CD4-positive, alpha-beta T cell (primary cell): Measurements from ENCODE around the gene KCNH4. TPM values are rescaled to one million over a fixed set of nuclear protein-coding genes. Genes with fewer than 3 reads are reported as not detected.
A peak's percentile ranks its signal among the peaks of the same experiment; 100 is the strongest.

Experiments
- ATAC-seq: fragments of 200-7000 bp; cut with Tn5 transposase; one replicate; pipeline ENCODE4 v1.10.0; 2022; ENCODE audit warnings: mild to moderate bottlenecking; ENCODE audit not compliant: poor library complexity
- CTCF ChIA-PET: fragments of 350-600 bp; sonication (Branson Sonifier 250); formaldehyde crosslinking; loops from one replicate; lab custom pipeline; 2021; ENCODE audit warnings: antibody characterized with exemption, inconsistent platforms; lab: Charles Lee
- POLR2A ChIA-PET: fragments of 350-600 bp; sonication (Branson Sonifier 250); formaldehyde crosslinking; loops from one replicate; lab custom pipeline; 2021; ENCODE audit warnings: antibody characterized with exemption, inconsistent platforms; lab: Charles Lee
- DNase-seq, 14 experiments: peaks; one replicate each; pipeline ENCODE4 v3.0.0-alpha.2; 2013 to 2020; ENCODE audit warnings: mixed read lengths in 2 of 14
- H3K27ac ChIP-seq, 2 donors: one replicate each; pipeline versions ENCODE4 v1.5.1 to v1.7.0; 2013; ENCODE audit warnings: low read length in 2 of 2, low read depth in 1 of 2, mild to moderate bottlenecking in 1 of 2
- H3K27me3 ChIP-seq, 2 experiments: 1 replicate in 1 of 2; 2 replicates in 1 of 2; pipeline versions ENCODE4 v1.6.1 to v1.7.0; 2013; ENCODE audit warnings: low read length in 2 of 2, control low read depth in 1 of 2, mild to moderate bottlenecking in 1 of 2, moderate library complexity in 1 of 2; ENCODE audit not compliant: insufficient read depth in 2 of 2, control insufficient read depth in 1 of 2
- H3K36me3 ChIP-seq: one replicate; pipeline ENCODE4 v1.6.1; 2013; ENCODE audit warnings: low read length, control low read depth; ENCODE audit not compliant: insufficient read depth
- H3K4me1 ChIP-seq: one replicate; pipeline ENCODE4 v1.6.1; 2013; ENCODE audit warnings: low read length, control low read depth; ENCODE audit not compliant: insufficient read depth
- H3K4me3 ChIP-seq: one replicate; pipeline ENCODE4 v1.5.1; 2013; ENCODE audit warnings: mild to moderate bottlenecking, low read length, moderate library complexity
- H3K9me3 ChIP-seq, 2 experiments: 1 replicate in 1 of 2; 2 replicates in 1 of 2; pipeline versions ENCODE4 v1.6.1 to v1.7.0; 2013; ENCODE audit warnings: low read length in 2 of 2, mild to moderate bottlenecking in 2 of 2, control low read depth in 1 of 2, moderate library complexity in 1 of 2; ENCODE audit not compliant: control insufficient read depth in 1 of 2, insufficient read depth in 1 of 2
- H3K27ac Mint-ChIP-seq: one replicate; pipeline ENCODE4 v1.8.0; 2020; ENCODE audit warnings: mixed read lengths
- H3K27me3 Mint-ChIP-seq: one replicate; pipeline ENCODE4 v1.8.0; 2021; ENCODE audit warnings: mixed read lengths
- H3K36me3 Mint-ChIP-seq: one replicate; pipeline ENCODE4 v1.8.0; 2021; ENCODE audit warnings: low read depth, mixed read lengths
- H3K4me1 Mint-ChIP-seq: one replicate; pipeline ENCODE4 v1.8.0; 2021; ENCODE audit warnings: low read depth, mixed read lengths
- H3K4me3 Mint-ChIP-seq: one replicate; pipeline ENCODE4 v1.8.0; 2020; ENCODE audit warnings: mild to moderate bottlenecking, mixed read lengths
- H3K9me3 Mint-ChIP-seq: one replicate; pipeline ENCODE4 v1.8.0; 2020; ENCODE audit warnings: mixed read lengths
- CTCF ChIP-seq: fragments of 200-600 bp; IDR thresholded peaks from one replicate; pipeline ENCODE4 v1.8.0; 2022; ENCODE audit warnings: antibody characterized with exemption, mild to moderate bottlenecking
- intact Hi-C, 2 experiments: fragments of 100-400 bp; cut with DNase I in 1 of 2; cut with micrococcal nuclease in 1 of 2; formaldehyde crosslinking; loops; one replicate each; pipeline versions ENCODE4 v1.15.1 to v1.9.0; 2023 to 2025; cut with DNase I, micrococcal nuclease
- total RNA-seq, 174 experiments: library from RNA in 2 of 174; stranded (reverse) in 2 of 174; gene quantifications; one replicate each; pipeline ENCODE4 v1.2.3 and lab custom pipeline; 2021 to 2026

KCNH4 gene
- total RNA-seq, 2 experiments from 2014 or later: 0.17 to 0.25 TPM

GRCh38 chr17:42116705-42117396 lies 64.1 kb downstream of the KCNH4 start:
- no peaks in the 10 kb centered on the region for H3K9me3 Mint-ChIP-seq
- intact Hi-C loops: loop anchor here (1.0 to 5.0 kb wide), 4 partner anchors 50 to 380 kb away; no protein-coding TSS in a partner anchor
- ATAC-seq (peak; percentile 40), DNase-seq (peak; percentile 73 to 92 (median 82))
- Histone ChIP-seq H3K4me1 (peaks cover 41% of the 10 kb centered on the region), H3K36me3 (peaks cover 32% of the 10 kb centered on the region), H3K4me3 (no peak overlapping the region), H3K27ac (no peak overlapping the region), H3K9me3 (no peaks in the 10 kb centered on the region), H3K27me3 (no peaks in the 10 kb centered on the region)
- H3K36me3 Mint-ChIP-seq: peaks cover 33% of the 10 kb centered on the region
- POLR2A ChIA-PET: no interaction called here
- peaks cover 39% of the 10 kb centered on the region for H3K4me1 Mint-ChIP-seq
- peak overlapping the region; percentile 47 for H3K4me3 Mint-ChIP-seq
- CTCF ChIA-PET: interaction anchor here (1.1 kb wide), 1 partner anchor 151 kb away, joined by 3 read pairs; the partner anchor contains the start of gene CNP
- peak overlapping the region; percentile 7 for H3K27ac Mint-ChIP-seq
- peak; percentile 85 for TF ChIP-seq CTCF
- no peaks in the 10 kb centered on the region for H3K27me3 Mint-ChIP-seq

- intact Hi-C loops: loop anchor here in 1 of 2 experiments (5.0 kb wide), 1 partner anchor 192 kb away; no protein-coding TSS in a partner anchor
- peaks cover 44% of the 10 kb centered on the region for H3K4me1 ChIP-seq
- no peak for TF ChIP-seq CTCF
- H3K27ac ChIP-seq: no peak overlapping the region
- no peak overlapping the region for H3K4me3 ChIP-seq
- Mint-ChIP-seq H3K27me3 (no peaks in the 10 kb centered on the region), H3K9me3 (no peaks in the 10 kb centered on the region), H3K36me3 (peaks cover 37% of the 10 kb centered on the region), H3K27ac (no peak overlapping the region), H3K4me1 (peaks cover 46% of the 10 kb centered on the region), H3K4me3 (no peak overlapping the region)
- ChIA-PET POLR2A (interaction anchor here (0.7 to 4.4 kb wide), 3 partner anchors 97 to 274 kb away, joined by 3 to 43 read pairs (median 10); partner anchors contain the start of genes DNAJC7 and STAT3), CTCF (no interaction called here)
- no peaks in the 10 kb centered on the region for H3K9me3 ChIP-seq
- no peaks in the 10 kb centered on the region for H3K27me3 ChIP-seq
- DNase-seq: no peak
- peaks cover 39% of the 10 kb centered on the region for H3K36me3 ChIP-seq
- no peak for ATAC-seq
Measured at GRCh38 chr17:42114118-42114517, 66.8 kb downstream of the KCNH4 start.

- H3K36me3 Mint-ChIP-seq: peaks cover 33% of the 10 kb centered on the region
Measured at GRCh38 chr17:42113293-42114069, 67.5 kb downstream of the KCNH4 start.

More at GRCh38 chr17:42113293-42114069, 67.5 kb downstream of the KCNH4 start:
- Mint-ChIP-seq H3K4me1 (peaks cover 47% of the 10 kb centered on the region), H3K4me3 (peak overlapping the region; percentile 30), H3K27me3 (no peaks in the 10 kb centered on the region), H3K9me3 (no peaks in the 10 kb centered on the region), H3K27ac (peak overlapping the region; percentile 87)
- TF ChIP-seq CTCF: no peak
- intact Hi-C loops: loop anchor here in 1 of 2 experiments (5.0 kb wide), 1 partner anchor 191 kb away; no protein-coding TSS in a partner anchor
- CTCF ChIA-PET: interaction anchor here (1.0 to 2.0 kb wide), 4 partner anchors 12 to 94 kb away, joined by 3 to 10 read pairs (median 6); partner anchors contain the start of gene NKIRAS2
- no peak for DNase-seq
- Histone ChIP-seq H3K27ac (peak overlapping the region; percentile 66 to 72), H3K4me1 (peaks cover 41% of the 10 kb centered on the region), H3K36me3 (peaks cover 39% of the 10 kb centered on the region), H3K4me3 (no peak overlapping the region), H3K9me3 (no peaks in the 10 kb centered on the region), H3K27me3 (no peaks in the 10 kb centered on the region)
- POLR2A ChIA-PET: interaction anchor here (0.7 to 4.4 kb wide), 8 partner anchors 11 to 275 kb away, joined by 3 to 43 read pairs (median 8); partner anchors contain the start of genes CNP, DNAJC7, STAT3 and ZNF385C
- ATAC-seq: no peak
